Measurements from ENCODE around the gene PKM.

The PKM gene

DNA sequence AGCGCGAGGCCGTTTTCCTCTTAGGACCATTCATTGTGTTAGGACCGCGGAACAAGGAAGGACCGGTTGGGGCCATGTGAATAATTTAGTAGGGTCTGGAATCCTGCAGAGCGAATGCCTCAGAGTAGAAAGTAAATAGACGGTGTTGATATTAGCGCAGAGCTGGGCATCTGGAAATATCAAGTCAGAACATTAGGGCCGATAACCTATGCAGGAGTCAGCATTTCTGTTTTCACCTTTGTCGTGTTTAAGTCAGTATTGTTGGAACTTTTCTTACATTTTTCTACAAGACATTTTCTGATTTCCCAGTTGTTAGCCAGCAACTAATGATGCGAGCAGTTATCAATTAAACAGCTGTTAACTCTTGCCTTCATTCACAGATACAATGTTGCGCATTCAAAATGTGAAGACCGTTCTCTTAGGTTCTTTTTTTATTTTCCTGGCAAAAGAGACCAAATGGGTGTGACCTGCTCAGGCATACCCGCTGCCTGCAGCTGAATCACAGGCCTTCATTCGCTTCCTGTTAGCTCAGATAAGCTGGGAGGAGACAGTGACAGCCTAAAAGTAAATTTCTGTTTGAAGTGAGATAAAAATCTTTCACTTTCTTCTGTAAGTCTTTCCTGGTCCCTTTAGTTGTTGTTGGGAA, 966 bp upstream of the PKM start:
- no peaks in the 10 kb centered on the region for H3K36me3 ChIP-seq (ENCODE audit: control insufficient read depth, insufficient read depth, low read length, severe bottlenecking)
- peaks cover 38% of the 10 kb centered on the region for H3K4me1 ChIP-seq (ENCODE audit: control insufficient read depth, insufficient read depth, low read length)
- peak overlapping the region; percentile 97 for H3K4me3 ChIP-seq (ENCODE audit: low read length)
- peak overlapping the region; percentile 97 for H3K9ac ChIP-seq (ENCODE audit: low read length)
- no peaks in the 10 kb centered on the region for H3K9me3 ChIP-seq (ENCODE audit: control insufficient read depth, low read length)
- no peaks in the 10 kb centered on the region for H3K27me3 ChIP-seq (replicated peaks; ENCODE audit: control insufficient read depth, insufficient read depth, low read length)
- DNase-seq (ENCODE audit: low read depth): peak; percentile 86

DNA sequence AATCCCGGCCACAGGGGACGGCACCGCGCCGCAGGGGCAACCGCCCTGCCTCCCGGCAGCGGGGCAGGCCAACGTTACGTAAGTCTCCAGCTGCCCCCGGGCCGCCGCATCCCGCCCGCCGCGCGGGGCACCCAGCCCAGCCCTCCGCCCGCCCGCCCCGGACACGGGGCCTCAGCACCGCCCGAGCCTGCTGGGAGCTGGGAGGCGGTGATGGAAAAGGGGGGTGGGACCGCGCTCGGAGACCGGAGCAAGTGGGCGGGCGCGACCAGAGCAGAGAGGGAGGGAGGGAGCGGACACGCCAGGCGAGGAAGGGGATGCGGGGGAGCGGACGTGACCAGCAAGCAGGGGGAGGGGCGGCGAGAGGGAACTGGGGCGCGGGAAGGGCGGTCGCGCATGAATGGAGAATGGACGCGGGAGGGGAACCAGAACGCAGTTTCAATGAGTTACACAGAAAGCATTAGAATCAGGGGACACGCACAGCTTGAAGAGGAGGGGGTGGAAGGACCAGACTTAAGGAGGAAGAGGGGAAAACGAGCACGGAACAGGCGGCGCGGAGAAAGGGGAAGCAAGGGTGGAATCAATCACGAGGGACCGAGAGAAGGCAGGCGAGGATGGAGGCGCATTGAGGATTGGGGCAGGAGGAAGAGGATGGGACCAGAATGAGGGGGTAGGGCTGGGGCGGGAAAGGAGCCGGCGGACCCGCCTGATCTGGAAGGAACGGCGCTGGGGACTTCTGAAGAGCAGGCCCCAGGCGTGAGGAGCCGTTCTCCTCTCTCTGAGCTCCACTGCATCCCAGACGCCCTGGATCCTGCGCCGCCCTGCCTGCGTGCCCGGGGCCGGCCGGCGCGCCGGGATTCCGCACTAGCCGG, 559 bp downstream of the PKM start:
- H3K4me1 ChIP-seq (ENCODE audit: control insufficient read depth, insufficient read depth, low read length): peaks cover 46% of the 10 kb centered on the region
- H3K9ac ChIP-seq (ENCODE audit: low read length): peak overlapping the region; percentile 97
- peak overlapping the region; percentile 97 for H3K4me3 ChIP-seq (ENCODE audit: low read length)
- no peaks in the 10 kb centered on the region for H3K27me3 ChIP-seq (replicated peaks; ENCODE audit: control insufficient read depth, insufficient read depth, low read length)
- H3K9me3 ChIP-seq (ENCODE audit: control insufficient read depth, low read length): no peaks in the 10 kb centered on the region
- H3K36me3 ChIP-seq (ENCODE audit: control insufficient read depth, insufficient read depth, low read length, severe bottlenecking): no peaks in the 10 kb centered on the region
- DNase-seq (ENCODE audit: low read depth): peak; percentile 97

DNA sequence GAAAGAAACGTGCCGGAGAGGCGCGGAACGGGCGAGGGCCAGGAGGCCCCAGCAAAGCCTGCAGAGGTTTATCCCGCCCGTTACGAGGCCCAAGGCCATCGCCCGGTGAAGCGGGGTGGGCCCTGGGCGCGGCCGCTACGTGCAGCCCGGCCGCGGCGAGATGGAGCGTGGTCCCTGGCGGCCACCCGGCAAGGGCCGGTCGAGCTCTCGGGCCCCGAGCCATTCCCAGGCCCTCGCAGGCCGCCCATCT, 1.1 kb downstream of the PKM start:
- H3K9ac ChIP-seq (ENCODE audit: low read length): peak overlapping the region; percentile 97
- H3K9me3 ChIP-seq (ENCODE audit: control insufficient read depth, low read length): no peaks in the 10 kb centered on the region
- H3K4me3 ChIP-seq (ENCODE audit: low read length): peak overlapping the region; percentile 97
- peaks cover 46% of the 10 kb centered on the region for H3K4me1 ChIP-seq (ENCODE audit: control insufficient read depth, insufficient read depth, low read length)
- H3K27me3 ChIP-seq (replicated peaks; ENCODE audit: control insufficient read depth, insufficient read depth, low read length): no peaks in the 10 kb centered on the region
- DNase-seq (ENCODE audit: low read depth): no peak
- no peaks in the 10 kb centered on the region for H3K36me3 ChIP-seq (ENCODE audit: control insufficient read depth, insufficient read depth, low read length, severe bottlenecking)

DNA sequence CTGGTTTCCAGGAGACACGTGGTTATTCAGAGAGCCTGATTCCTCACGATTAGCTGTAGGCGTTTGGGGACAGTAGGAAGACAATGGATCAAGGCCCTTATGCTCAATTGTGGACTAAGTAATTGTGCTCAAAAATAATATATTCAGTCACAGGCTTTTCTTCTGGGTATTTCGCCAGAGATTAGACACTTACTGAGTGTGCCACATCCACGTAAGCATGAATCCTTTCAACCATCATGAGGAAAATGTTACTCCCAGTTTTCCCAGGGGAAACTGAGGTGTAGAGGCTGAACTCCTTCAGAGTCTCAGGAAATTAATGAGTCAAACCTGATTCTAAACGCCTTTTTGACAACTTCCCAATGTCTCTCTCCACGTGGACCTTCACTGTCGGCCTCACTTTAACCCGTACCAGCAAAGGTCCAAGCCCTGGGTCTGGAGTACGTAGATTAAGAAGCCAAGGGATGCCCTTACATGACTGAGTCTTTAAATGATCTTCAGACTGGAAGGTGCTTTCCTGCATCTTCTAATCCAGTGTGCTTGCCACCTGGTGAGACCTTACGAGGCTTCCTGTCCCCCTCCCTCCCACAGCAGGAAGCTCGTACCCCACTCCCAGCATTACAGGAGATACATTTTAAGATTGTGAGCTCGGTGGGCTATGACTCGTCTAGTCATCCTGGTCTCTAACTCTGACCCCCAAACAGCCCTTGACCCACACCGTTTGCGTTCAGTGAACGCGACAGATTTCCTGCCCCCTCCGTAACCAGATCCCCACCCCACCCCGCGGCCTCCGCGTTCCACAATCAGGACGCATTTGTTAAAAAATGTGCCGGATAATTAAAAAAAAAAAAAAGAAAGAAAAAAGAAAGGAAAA, 1.7 kb downstream of the PKM start:
- Histone ChIP-seq H3K36me3 (ENCODE audit: control insufficient read depth, insufficient read depth, low read length, severe bottlenecking) (peaks cover 3% of the 10 kb centered on the region), H3K9ac (ENCODE audit: low read length) (peak overlapping the region; percentile 97), H3K4me1 (ENCODE audit: control insufficient read depth, insufficient read depth, low read length) (peaks cover 46% of the 10 kb centered on the region), H3K4me3 (ENCODE audit: low read length) (peak overlapping the region; percentile 97), H3K9me3 (ENCODE audit: control insufficient read depth, low read length) (no peaks in the 10 kb centered on the region), H3K27me3 (replicated peaks; ENCODE audit: control insufficient read depth, insufficient read depth, low read length) (no peaks in the 10 kb centered on the region)
- peak; percentile 69 for DNase-seq (ENCODE audit: low read depth)

DNA sequence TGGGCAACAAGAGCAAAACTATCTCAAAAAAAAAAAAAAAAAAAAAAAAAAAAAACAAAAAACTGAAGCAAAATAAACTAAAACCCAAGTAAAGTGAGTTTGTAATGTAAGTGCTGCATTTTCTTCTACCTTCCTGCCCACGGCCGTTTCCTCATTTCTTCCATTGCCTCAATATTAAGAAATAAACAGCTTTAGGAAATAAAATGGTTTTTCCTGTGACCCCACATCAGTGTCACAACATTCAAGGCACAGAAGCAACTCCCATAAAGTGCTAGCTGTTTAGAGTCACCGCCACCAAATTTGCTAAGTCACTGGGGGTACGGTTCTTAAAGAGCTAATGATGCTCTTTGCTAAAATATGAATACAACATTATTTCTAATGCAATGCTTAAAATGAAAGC, 3.3 kb downstream of the PKM start:
- Histone ChIP-seq H3K4me3 (ENCODE audit: low read length) (peak overlapping the region; percentile 97), H3K4me1 (ENCODE audit: control insufficient read depth, insufficient read depth, low read length) (peaks cover 48% of the 10 kb centered on the region), H3K9me3 (ENCODE audit: control insufficient read depth, low read length) (no peaks in the 10 kb centered on the region), H3K27me3 (replicated peaks; ENCODE audit: control insufficient read depth, insufficient read depth, low read length) (no peaks in the 10 kb centered on the region), H3K36me3 (ENCODE audit: control insufficient read depth, insufficient read depth, low read length, severe bottlenecking) (peaks cover 15% of the 10 kb centered on the region), H3K9ac (ENCODE audit: low read length) (peak overlapping the region; percentile 97)
- no peak for DNase-seq (ENCODE audit: low read depth)

DNA sequence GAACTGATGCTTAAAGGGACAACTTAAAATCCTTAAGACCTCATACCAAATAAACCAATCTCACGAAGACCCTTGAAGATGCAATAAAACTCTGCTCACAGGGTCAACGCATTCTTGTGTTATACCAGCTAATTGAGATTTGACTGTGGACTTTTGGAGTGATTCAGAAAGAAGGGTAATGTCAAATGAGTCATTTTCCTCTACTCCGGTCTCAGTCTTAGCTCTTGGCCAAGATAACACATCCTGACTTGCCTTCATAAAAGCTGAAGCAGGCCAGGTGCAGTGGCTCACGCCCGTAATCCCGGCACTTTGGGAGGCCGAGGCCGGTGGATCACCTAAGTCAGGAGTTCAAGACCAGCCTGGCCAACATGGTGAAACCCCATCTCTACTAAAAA, 3.8 kb downstream of the PKM start:
- Histone ChIP-seq H3K9me3 (ENCODE audit: control insufficient read depth, low read length) (no peaks in the 10 kb centered on the region), H3K36me3 (ENCODE audit: control insufficient read depth, insufficient read depth, low read length, severe bottlenecking) (peaks cover 15% of the 10 kb centered on the region), H3K4me3 (ENCODE audit: low read length) (peak overlapping the region; percentile 67), H3K9ac (ENCODE audit: low read length) (peak overlapping the region; percentile 97), H3K27me3 (replicated peaks; ENCODE audit: control insufficient read depth, insufficient read depth, low read length) (no peaks in the 10 kb centered on the region), H3K4me1 (ENCODE audit: control insufficient read depth, insufficient read depth, low read length) (peaks cover 48% of the 10 kb centered on the region)
- DNase-seq (ENCODE audit: low read depth): peak; percentile 77

DNA sequence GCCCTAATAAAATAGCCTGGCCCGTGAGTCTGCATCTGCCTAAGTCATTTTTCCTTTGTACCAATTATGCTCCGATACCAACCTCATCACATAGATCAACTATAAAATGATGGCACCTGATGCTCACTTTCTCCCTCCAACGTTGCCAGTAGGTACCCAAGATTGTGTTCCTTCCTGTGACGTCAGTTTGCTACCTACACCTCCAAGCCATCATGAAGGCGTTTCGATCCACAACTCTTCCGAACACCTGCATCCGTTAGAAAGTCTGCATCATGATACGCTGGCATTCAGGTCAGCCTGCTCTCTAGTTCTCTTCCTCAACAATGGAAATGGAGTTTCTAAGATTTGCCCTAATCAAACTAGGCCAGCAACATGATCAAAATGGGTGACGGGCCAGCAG, 7.7 kb downstream of the PKM start:
- peaks cover 43% of the 10 kb centered on the region for H3K4me1 ChIP-seq (ENCODE audit: control insufficient read depth, insufficient read depth, low read length)
- H3K36me3 ChIP-seq (ENCODE audit: control insufficient read depth, insufficient read depth, low read length, severe bottlenecking): peaks cover 43% of the 10 kb centered on the region
- DNase-seq (ENCODE audit: low read depth): no peak
- no peak overlapping the region for H3K9ac ChIP-seq (ENCODE audit: low read length)
- no peak overlapping the region for H3K4me3 ChIP-seq (ENCODE audit: low read length)
- no peaks in the 10 kb centered on the region for H3K27me3 ChIP-seq (replicated peaks; ENCODE audit: control insufficient read depth, insufficient read depth, low read length)
- no peaks in the 10 kb centered on the region for H3K9me3 ChIP-seq (ENCODE audit: control insufficient read depth, low read length)

DNA sequence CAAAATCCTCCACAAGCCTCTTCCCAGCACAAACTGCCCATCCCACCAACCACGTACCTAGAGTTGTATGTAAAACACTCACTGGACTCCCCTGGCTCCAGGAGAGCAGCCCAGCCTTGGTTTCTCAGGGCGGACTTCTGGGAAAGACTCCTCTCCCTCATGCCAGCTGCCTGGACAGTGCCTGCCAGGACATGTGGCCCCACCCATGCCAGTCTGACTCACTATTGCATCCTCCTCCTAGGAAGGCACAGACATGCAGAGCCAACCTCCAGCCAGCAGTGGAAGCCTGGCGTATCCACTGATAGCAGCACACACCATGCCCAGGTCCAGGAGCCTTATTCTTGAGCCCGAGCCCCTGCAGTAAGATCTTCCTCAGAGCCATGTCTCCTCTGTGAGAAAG, 8.6 kb downstream of the PKM start:
- Histone ChIP-seq H3K9me3 (ENCODE audit: control insufficient read depth, low read length) (no peaks in the 10 kb centered on the region), H3K4me3 (ENCODE audit: low read length) (no peak overlapping the region), H3K9ac (ENCODE audit: low read length) (no peak overlapping the region), H3K36me3 (ENCODE audit: control insufficient read depth, insufficient read depth, low read length, severe bottlenecking) (peaks cover 52% of the 10 kb centered on the region), H3K27me3 (replicated peaks; ENCODE audit: control insufficient read depth, insufficient read depth, low read length) (no peaks in the 10 kb centered on the region), H3K4me1 (ENCODE audit: control insufficient read depth, insufficient read depth, low read length) (peaks cover 35% of the 10 kb centered on the region)
- peak; percentile 75 for DNase-seq (ENCODE audit: low read depth)

DNA sequence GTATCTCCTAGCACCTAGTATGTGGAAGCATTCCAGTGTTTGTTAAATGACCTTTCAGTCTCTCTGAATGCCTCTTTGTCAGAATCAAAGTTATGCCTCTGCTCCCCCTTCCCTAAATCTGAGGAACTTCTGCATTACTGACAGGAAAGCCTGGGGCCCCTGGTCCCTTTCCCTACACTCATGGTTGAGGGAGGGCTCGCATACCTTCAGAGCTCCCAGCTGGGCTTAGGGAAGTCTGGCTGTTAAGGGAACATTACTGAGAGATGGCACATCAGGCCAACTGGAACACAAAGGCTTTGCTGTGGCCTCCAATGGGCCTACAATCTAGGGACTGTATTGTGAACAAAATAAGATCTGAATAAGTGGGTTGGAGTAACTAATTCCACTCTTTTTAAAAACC, 10.3 kb downstream of the PKM start:
- H3K9ac ChIP-seq (ENCODE audit: low read length): no peak overlapping the region
- H3K4me3 ChIP-seq (ENCODE audit: low read length): no peak overlapping the region
- peaks cover 69% of the 10 kb centered on the region for H3K36me3 ChIP-seq (ENCODE audit: control insufficient read depth, insufficient read depth, low read length, severe bottlenecking)
- no peaks in the 10 kb centered on the region for H3K9me3 ChIP-seq (ENCODE audit: control insufficient read depth, low read length)
- no peak for DNase-seq (ENCODE audit: low read depth)
- peaks cover 18% of the 10 kb centered on the region for H3K4me1 ChIP-seq (ENCODE audit: control insufficient read depth, insufficient read depth, low read length)
- no peaks in the 10 kb centered on the region for H3K27me3 ChIP-seq (replicated peaks; ENCODE audit: control insufficient read depth, insufficient read depth, low read length)

DNA sequence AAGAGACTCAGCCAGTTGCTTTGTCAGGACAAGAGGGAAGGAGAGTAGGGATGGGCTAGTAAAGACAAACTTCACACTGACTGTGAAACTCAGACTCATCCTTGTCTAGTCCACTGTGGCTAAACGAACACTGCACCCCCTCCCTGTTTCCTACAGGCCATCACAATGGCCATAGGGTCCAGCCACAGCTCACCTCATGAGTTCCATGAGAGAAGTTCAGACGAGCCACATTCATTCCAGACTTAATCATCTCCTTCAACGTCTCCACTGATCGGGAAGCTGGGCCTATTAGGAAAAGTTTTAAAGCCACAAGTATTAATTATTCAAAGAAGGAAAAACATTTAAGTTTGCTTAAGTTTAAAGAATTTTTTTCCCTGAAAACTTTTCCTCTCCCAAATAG, 13.8 kb downstream of the PKM start:
- no peaks in the 10 kb centered on the region for H3K27me3 ChIP-seq (replicated peaks; ENCODE audit: control insufficient read depth, insufficient read depth, low read length)
- H3K9ac ChIP-seq (ENCODE audit: low read length): no peak overlapping the region
- H3K4me1 ChIP-seq (ENCODE audit: control insufficient read depth, insufficient read depth, low read length): peaks cover 7% of the 10 kb centered on the region
- no peaks in the 10 kb centered on the region for H3K9me3 ChIP-seq (ENCODE audit: control insufficient read depth, low read length)
- peaks cover 87% of the 10 kb centered on the region for H3K36me3 ChIP-seq (ENCODE audit: control insufficient read depth, insufficient read depth, low read length, severe bottlenecking)
- no peak for DNase-seq (ENCODE audit: low read depth)
- no peak overlapping the region for H3K4me3 ChIP-seq (ENCODE audit: low read length)

DNA sequence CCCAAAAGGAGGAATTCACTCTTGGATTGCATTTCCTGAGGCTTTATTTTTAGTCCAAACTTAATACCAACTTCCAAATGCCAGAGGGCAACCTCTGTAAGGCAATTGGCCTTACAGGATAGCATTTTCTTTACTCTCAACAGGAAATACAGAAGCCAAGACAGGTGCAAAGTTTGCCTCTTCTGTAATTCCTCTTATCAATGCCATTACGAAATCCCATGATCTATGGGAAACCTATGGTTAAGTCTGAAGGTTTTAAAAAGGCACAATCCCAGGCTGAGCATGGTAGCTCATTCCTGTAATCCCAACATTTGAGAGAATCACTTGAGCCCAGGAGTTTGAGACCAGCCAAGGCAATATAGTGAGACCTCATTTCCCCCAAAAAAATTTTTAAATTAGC, 14.9 kb downstream of the PKM start:
- no peak overlapping the region for H3K4me3 ChIP-seq (ENCODE audit: low read length)
- no peaks in the 10 kb centered on the region for H3K4me1 ChIP-seq (ENCODE audit: control insufficient read depth, insufficient read depth, low read length)
- H3K9me3 ChIP-seq (ENCODE audit: control insufficient read depth, low read length): no peaks in the 10 kb centered on the region
- H3K36me3 ChIP-seq (ENCODE audit: control insufficient read depth, insufficient read depth, low read length, severe bottlenecking): peaks cover 97% of the 10 kb centered on the region
- DNase-seq (ENCODE audit: low read depth): no peak
- no peak overlapping the region for H3K9ac ChIP-seq (ENCODE audit: low read length)
- H3K27me3 ChIP-seq (replicated peaks; ENCODE audit: control insufficient read depth, insufficient read depth, low read length): no peaks in the 10 kb centered on the region

Data from adipocyte (in vitro differentiated cells).